Activated T-helper 9 cell treated with anti-CD3 and anti-CD28 coated beads, Interleukin-2, amount 50 U/mL, for 16 hours (primary cell): ENCODE results near the gene FSHR.

Experiments
- DNase-seq: peaks from one replicate; pipeline ENCODE4 v3.0.0-alpha.2; 2020; ENCODE audit warnings: low read depth

Gene FSHR, protein sequence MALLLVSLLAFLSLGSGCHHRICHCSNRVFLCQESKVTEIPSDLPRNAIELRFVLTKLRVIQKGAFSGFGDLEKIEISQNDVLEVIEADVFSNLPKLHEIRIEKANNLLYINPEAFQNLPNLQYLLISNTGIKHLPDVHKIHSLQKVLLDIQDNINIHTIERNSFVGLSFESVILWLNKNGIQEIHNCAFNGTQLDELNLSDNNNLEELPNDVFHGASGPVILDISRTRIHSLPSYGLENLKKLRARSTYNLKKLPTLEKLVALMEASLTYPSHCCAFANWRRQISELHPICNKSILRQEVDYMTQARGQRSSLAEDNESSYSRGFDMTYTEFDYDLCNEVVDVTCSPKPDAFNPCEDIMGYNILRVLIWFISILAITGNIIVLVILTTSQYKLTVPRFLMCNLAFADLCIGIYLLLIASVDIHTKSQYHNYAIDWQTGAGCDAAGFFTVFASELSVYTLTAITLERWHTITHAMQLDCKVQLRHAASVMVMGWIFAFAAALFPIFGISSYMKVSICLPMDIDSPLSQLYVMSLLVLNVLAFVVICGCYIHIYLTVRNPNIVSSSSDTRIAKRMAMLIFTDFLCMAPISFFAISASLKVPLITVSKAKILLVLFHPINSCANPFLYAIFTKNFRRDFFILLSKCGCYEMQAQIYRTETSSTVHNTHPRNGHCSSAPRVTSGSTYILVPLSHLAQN

DNA sequence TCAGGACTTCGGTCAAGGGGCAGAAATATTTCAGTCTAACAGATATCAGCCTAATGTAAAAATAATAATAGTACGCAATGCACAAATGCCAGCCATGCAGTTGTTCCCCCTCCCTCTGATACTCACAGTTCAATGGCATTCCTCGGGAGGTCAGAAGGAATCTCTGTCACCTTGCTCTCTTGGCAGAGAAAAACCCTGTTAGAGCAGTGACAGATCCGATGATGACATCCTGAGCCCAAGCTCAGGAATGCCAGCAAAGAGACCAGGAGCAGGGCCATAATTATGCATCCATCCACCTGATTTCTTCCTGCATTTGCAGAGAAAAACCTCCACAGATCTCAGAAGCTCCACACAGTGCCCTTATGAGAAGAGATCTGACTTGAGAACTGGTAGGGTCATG is at the start of gene FSHR:
Gene FSHR, minus strand, starts transcription at position 376 of the 400 bp plus-strand sequence. Its CDS starts 98 bp downstream, at position 278.
- DNase-seq = no peak

- no peak for DNase-seq
These were observed 45.0 kb upstream of the FSHR start for GRCh38 chr2:49199266-49199665.

GRCh38 chr2:49194701-49195100 is 40.4 kb upstream of the FSHR start:
- DNase-seq = no peak

DNA sequence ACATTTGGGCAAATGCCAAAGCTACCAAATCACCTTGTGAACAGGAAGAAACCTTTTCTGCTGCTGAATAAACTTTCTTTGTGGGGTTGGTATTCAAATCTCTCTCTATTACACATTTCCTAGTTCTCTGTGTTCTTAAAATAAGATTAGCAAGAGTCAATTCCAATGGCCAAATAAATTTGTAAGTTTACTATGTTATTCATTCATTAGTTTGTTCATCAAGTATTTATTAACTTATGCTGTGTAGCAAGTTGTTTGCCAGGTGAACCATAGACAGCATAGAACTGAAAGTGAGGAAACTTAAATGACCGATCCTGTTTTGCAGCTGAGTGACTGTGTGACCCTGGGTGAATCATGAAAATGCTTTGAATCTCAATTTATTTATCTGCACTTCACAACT is 37.7 kb upstream of the FSHR start:
- DNase-seq = no peak

GRCh38 chr2:49189512-49190225 is 35.4 kb upstream of the FSHR start:
- no peak for DNase-seq

DNA sequence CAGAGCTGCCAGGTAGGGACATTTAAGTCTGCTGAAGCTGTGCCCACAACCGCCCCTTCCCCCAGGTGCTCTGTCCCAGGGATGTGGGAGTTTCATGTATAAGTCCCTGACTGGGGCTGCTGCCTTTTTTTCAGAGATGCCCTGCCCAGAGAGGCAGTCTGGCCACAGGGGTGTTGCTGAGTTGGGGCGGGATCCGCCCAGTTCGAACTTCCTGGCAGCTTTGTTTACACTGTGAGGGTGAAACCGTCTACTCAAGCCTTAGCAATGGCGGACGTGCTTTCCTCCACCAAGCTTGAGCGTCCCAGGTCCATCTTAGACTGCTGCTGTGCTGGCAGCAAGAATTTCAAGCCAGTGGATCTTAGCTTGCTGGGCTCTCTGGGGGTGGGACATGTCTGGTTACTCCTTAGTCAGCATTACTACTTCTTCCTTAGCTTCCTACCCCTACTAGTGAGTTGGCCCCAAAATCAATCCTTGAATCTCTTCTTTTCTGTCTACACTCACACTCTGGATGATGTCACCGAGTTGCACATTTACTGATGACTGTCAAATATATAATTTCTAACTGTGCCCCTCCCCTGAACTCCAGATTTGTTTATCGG is 31.8 kb upstream of the FSHR start:
- DNase-seq = no peak

- no peak for DNase-seq
These were observed 24.3 kb upstream of the FSHR start for GRCh38 chr2:49178656-49179055.

GRCh38 chr2:49177194-49177593 is 22.9 kb upstream of the FSHR start:
- DNase-seq = no peak

DNA sequence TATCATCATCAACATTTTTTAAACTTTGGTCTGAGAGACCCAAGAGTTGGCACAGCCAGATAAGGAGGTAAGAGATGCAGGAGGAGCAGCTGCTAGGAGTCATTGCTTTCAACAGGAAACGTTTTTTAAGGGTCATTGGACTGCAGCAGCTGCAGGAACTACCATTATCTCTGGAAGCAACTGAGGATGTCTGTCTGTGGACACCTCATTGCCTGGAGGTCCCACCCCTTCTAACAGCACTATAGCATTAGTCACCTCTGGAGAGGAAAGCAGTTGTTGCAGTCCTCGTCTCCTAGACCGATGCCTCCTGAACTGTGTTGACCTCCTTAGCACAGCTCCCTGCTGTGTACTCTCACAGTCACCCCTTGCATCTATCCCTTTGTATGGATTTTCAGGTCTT is 21.5 kb upstream of the FSHR start:
- no peak for DNase-seq

- DNase-seq = no peak
These were observed 20.4 kb upstream of the FSHR start for GRCh38 chr2:49174750-49175149.

- DNase-seq = no peak
These were observed 12.8 kb upstream of the FSHR start for GRCh38 chr2:49167131-49167530.

DNA sequence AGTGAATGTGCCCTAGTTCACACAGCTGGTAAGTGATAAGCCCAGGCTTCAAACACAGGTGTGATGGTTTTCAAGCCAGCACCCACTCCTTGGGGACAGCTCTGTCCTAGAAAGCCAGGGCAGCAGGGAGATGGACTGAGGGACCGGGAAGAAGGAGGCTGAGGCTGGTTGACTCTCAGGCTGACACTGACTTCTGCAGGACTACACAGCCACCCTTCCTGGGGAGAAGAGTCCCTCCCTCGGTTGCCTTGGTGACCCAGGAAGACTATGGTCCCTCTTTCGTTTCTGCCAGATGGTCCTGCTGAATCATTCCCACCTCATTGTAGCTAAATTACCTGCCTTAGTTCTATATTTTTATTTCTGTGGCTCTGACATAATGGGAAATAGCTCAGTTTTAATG is 11.3 kb upstream of the FSHR start:
- no peak for DNase-seq

DNA sequence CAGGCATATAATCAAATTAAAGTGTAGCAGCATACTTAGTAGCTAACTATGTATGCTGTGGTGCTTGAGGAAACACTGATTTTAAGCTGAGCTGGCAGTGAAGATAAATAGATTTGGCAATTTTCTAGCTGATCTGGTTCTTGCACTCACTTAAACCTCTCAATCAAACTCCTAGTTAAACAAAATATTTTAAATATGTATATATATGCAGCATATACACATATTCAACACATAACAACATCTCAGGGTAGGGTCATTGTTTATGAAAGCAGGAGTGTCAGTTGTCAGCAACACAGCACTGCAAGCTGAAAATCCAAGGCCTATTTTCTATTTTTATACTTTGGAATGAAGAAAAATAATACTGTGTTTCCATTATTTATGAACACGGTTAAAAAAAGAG is 10.4 kb upstream of the FSHR start:
- no peak for DNase-seq

- DNase-seq = no peak
These were observed 7.8 kb upstream of the FSHR start for GRCh38 chr2:49162151-49162550.

- no peak for DNase-seq
These were observed 576 bp upstream of the FSHR start for GRCh38 chr2:49154891-49155290.

- DNase-seq = no peak
These were observed 1.1 kb downstream of the FSHR start for GRCh38 chr2:49153252-49153651.

DNA sequence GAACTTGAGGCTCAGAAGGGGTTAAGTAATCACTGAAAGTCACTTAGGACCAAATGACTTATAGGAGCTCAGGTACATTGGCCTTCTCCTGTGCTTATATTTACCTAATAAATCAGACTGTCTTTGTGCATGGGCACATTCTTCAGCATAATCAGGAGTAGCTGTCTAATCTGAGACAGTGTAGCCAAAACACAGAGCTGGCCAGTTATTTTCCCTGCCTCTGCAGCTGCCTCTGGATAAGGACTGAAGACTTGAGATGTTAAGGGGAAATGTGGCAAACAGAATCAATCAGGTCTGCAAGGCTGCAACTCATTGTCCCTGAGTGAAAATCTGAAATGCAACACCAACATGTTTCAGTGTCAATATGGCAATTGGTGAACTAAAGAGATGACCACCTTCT is 1.5 kb downstream of the FSHR start:
- DNase-seq = no peak

DNA sequence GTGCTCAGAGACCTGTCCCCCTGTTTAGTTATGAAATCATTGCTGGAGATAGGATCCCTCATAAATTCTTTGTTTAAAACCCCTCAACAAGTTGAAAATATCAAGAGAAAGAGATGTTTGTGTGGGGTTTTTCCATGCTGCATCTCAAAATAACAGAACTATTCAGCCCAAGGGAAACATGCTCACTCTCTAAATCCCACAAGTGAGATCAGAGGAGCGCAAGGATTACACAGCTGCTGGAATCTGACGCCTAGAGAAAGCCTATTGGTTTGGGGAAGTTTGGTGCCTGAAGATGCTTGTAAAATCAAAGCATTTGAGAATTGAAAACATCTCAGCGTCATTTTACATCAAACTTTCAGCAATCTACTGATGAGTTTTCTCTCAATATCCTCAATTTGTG is 7.9 kb downstream of the FSHR start:
- DNase-seq = no peak

DNA sequence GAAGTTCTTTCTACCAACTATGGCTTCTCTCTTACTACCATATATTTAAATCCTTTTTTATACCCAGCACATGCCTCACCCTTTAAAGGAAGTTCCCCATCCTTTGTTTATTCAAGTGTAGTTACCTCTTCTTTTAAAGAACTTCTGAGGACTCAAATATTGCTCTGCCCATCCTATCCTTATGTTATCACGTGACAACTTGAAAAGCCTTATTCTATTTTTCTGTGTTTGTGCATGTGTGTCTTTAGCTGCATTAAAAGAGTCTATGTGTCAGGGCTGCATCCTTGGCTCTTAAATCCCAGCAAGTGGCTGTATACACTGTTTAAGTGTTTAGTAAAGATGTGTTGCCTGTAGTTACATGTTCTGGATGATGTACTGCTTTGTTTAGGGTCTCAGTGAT is 22.5 kb downstream of the FSHR start:
- no peak for DNase-seq

DNA sequence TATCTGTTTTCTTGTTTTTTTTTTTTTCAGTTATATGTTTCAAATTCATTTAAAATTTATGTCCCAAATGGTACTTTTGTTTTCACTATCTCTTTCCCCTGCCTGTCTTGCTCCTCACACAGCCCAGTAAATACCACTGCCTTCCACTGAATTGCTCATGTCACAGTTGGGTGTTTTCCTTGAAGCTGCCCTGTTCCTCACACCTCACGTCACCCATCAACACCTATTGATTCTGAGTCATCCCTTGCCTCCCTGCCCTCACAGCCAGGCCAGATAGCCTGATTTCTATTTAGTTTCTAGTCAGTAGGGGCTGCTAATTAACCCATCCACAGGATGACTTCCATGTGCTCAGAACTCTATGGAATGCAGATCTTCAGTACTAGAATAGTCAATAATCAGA is 25.3 kb downstream of the FSHR start:
- no peak for DNase-seq

DNA sequence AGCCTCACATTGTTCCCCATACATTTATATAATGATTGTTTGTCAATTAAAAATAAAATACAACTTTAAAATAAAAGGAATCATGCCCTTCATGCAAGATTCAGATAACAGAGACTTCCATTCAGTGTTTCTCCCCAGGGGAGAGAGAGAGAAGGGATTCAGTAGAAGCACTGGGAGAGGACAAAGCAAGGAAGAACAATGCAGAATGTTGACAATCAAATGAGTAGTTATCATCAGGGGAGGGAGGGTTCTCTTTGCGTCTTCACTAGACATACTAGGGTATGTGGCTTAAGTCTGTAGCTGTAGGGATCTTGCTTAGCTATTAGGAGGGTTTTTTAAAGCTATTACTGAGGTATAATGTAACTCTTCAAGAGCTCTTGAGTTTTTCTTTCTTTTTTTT is 30.7 kb downstream of the FSHR start:
- no peak for DNase-seq

DNA sequence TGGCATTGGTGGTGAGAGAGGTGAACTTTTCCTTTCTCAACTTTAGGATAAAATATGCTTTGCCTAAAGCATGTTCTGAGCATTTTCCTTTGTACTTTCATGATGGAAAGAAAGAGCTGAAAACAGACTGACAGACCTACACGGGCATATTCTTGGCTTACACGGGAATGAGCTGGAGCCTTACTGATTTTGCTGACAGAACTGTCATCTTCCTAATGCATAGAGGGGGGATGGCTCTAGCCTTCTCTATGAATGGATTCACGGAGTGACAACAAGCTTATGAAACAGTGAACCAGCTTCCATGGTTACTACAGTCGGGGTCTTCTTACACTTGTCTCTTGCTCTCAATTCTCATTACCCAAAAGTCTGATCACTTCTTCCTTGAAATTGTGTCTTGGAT is 32.2 kb downstream of the FSHR start:
- no peak for DNase-seq

- no peak for DNase-seq
These were observed 41.3 kb downstream of the FSHR start for GRCh38 chr2:49113046-49113445.
